ENCODE results near the gene GSTO2. TPM values are rescaled to one million over a fixed set of nuclear protein-coding genes. Genes with fewer than 3 reads are reported as not detected.

GSTO2 gene
- total RNA-seq (22.3 TPM), polyA plus RNA-seq (ENCODE audit: insufficient read depth, low read depth, low replicate concordance) (56.7 TPM)
- long read RNA-seq, donor 1, full-length matches to known transcripts, result 4 of 10 reads
- long read RNA-seq, donor 1, partial matches to known transcripts, result 6 of 10 reads
- long read RNA-seq, donor 1, other reads (novel, unspliced or antisense), result 0 of 10 reads
- long read RNA-seq, donor 2, full-length matches to known transcripts, result 7 of 16 reads
- long read RNA-seq, donor 2, partial matches to known transcripts, result 9 of 16 reads
- long read RNA-seq, donor 2, other reads (novel, unspliced or antisense), result 0 of 16 reads
- long read RNA-seq, donor 3, full-length matches to known transcripts, result 5 of 11 reads
- long read RNA-seq, donor 3, partial matches to known transcripts, result 6 of 11 reads
- long read RNA-seq, donor 3, other reads (novel, unspliced or antisense), result 0 of 11 reads
- long read RNA-seq, donor 4, full-length matches to known transcripts, result 4 of 4 reads
- long read RNA-seq, donor 4, partial matches to known transcripts, result 0 of 4 reads
- long read RNA-seq, donor 4, other reads (novel, unspliced or antisense), result 0 of 4 reads
- long read RNA-seq, donor 5, partial matches to known transcripts, result 0 of 1 reads
- long read RNA-seq, donor 5, other reads (novel, unspliced or antisense), result 0 of 1 reads
- long read RNA-seq, donor 6, full-length matches to known transcripts, result 11 of 21 reads
- long read RNA-seq, donor 6, partial matches to known transcripts, result 10 of 21 reads
- long read RNA-seq, donor 6, other reads (novel, unspliced or antisense), result 0 of 21 reads
- long read RNA-seq, donor 7, full-length matches to known transcripts, result 6 of 11 reads
- long read RNA-seq, donor 7, partial matches to known transcripts, result 3 of 11 reads
- long read RNA-seq, donor 7, other reads (novel, unspliced or antisense), result 2 of 11 reads
- long read RNA-seq, donor 8, full-length matches to known transcripts, result 5 of 5 reads
- long read RNA-seq, donor 8, partial matches to known transcripts, result 0 of 5 reads
- long read RNA-seq, donor 8, other reads (novel, unspliced or antisense), result 0 of 5 reads
- long read RNA-seq, donor 9, result 0 reads
- long read RNA-seq, donor 10, full-length matches to known transcripts, result 6 of 6 reads
- long read RNA-seq, donor 10, partial matches to known transcripts, result 0 of 6 reads
- long read RNA-seq, donor 10, other reads (novel, unspliced or antisense), result 0 of 6 reads

- Histone ChIP-seq H3K4me1 (ENCODE audit: control insufficient read depth in 2 of 3, insufficient read depth in 2 of 3, low read depth in 1 of 3, low read length in 3 of 3) (peaks cover 0 to 2% (median 0%) of the 10 kb centered on the region in 3 donors), H3K9ac (ENCODE audit: low read length in 3 of 3) (peak within 1 kb of the TSS; percentile 31 to 98 (median 79)), H3K27me3 (ENCODE audit: control insufficient read depth, insufficient read depth, low read length) (no peaks in the 10 kb centered on the region), H3K36me3 (ENCODE audit: control insufficient read depth in 2 of 3, insufficient read depth in 3 of 3, low read length in 3 of 3) (peaks cover 0 to 21% (median 13%) of the 10 kb centered on the region in 3 donors), H3K4me3 (ENCODE audit: low read length in 3 of 3) (peak within 1 kb of the TSS; percentile 65 to 94 (median 67)), H3K27ac (ENCODE audit: low read depth in 2 of 2, low read length in 2 of 2) (peak within 1 kb of the TSS; percentile 43 to 69), H3K9me3 (ENCODE audit: control insufficient read depth in 2 of 3, insufficient read depth in 1 of 3, low read length in 3 of 3) (no peaks in the 10 kb centered on the region)
- TF ChIP-seq CTCF (IDR thresholded peaks at IDR 0.05; ENCODE audit: borderline replicate concordance, extremely low read depth, insufficient read depth), result no peak
- intact Hi-C loops (cut with DNase I), result no loop called here
- DNase-seq, result peak; percentile 99 to 100 (median 99)
- FAIRE-seq, result peak; percentile 99
Observed at GRCh38 chr10:104268713-104269645, at the start of gene GSTO2. TSS of gene GSTO2 (plus strand) at chr10:104269184. CDS start at chr10:104274916, 5,732 bp downstream.

GRCh38 chr10:104220522-104220921, 48.5 kb upstream of the GSTO2 start:
- H3K27ac ChIP-seq (ENCODE audit: low read depth in 2 of 2, low read length in 2 of 2), result no peak overlapping the region
- H3K27me3 ChIP-seq (ENCODE audit: control insufficient read depth, insufficient read depth, low read length), result no peaks in the 10 kb centered on the region
- DNase-seq (no peak), FAIRE-seq (no peak)
- no peaks in the 10 kb centered on the region for H3K9me3 ChIP-seq (ENCODE audit: control insufficient read depth in 2 of 3, insufficient read depth in 1 of 3, low read length in 3 of 3)
- no peak overlapping the region for H3K4me3 ChIP-seq (ENCODE audit: low read length in 3 of 3)
- H3K4me1 ChIP-seq (ENCODE audit: control insufficient read depth in 2 of 3, insufficient read depth in 2 of 3, low read depth in 1 of 3, low read length in 3 of 3), result no peaks in the 10 kb centered on the region
- H3K36me3 ChIP-seq (ENCODE audit: control insufficient read depth in 2 of 3, insufficient read depth in 3 of 3, low read length in 3 of 3), result no peaks in the 10 kb centered on the region
- no peak for TF ChIP-seq CTCF (IDR thresholded peaks at IDR 0.05; ENCODE audit: borderline replicate concordance, extremely low read depth, insufficient read depth)
- no peak overlapping the region for H3K9ac ChIP-seq (ENCODE audit: low read length in 3 of 3)
- intact Hi-C loops (cut with DNase I), result no loop called here

- no peak for TF ChIP-seq CTCF (IDR thresholded peaks at IDR 0.05; ENCODE audit: borderline replicate concordance, extremely low read depth, insufficient read depth)
Observed at GRCh38 chr10:104223304-104223703, 45.7 kb upstream of the GSTO2 start.

More at GRCh38 chr10:104223304-104223703, 45.7 kb upstream of the GSTO2 start:
- no peaks in the 10 kb centered on the region for H3K27me3 ChIP-seq (ENCODE audit: control insufficient read depth, insufficient read depth, low read length)
- no peak overlapping the region for H3K27ac ChIP-seq (ENCODE audit: low read depth in 2 of 2, low read length in 2 of 2)
- DNase-seq (no peak), FAIRE-seq (no peak)
- no peaks in the 10 kb centered on the region for H3K4me1 ChIP-seq (ENCODE audit: control insufficient read depth in 2 of 3, insufficient read depth in 2 of 3, low read depth in 1 of 3, low read length in 3 of 3)
- no peaks in the 10 kb centered on the region for H3K36me3 ChIP-seq (ENCODE audit: control insufficient read depth in 2 of 3, insufficient read depth in 3 of 3, low read length in 3 of 3)
- intact Hi-C loops (cut with DNase I), result no loop called here
- no peak overlapping the region for H3K4me3 ChIP-seq (ENCODE audit: low read length in 3 of 3)
- no peak overlapping the region for H3K9ac ChIP-seq (ENCODE audit: low read length in 3 of 3)
- H3K9me3 ChIP-seq (ENCODE audit: control insufficient read depth in 2 of 3, insufficient read depth in 1 of 3, low read length in 3 of 3), result no peaks in the 10 kb centered on the region

Data from kidney (tissue), 22 donors.